ENCODE data around the gene STX18.

STX18 gene

GRCh38 chr4:4415806-4416805, 125.7 kb downstream of the STX18 start:
- no peak for DNase-seq

GRCh38 chr4:4415107-4415805, 126.6 kb downstream of the STX18 start:
- no peak for DNase-seq

GRCh38 chr4:4413806-4414205, 128.0 kb downstream of the STX18 start:
- no peak for DNase-seq

GRCh38 chr4:4413373-4413725, 128.5 kb downstream of the STX18 start:
- no peak for DNase-seq

GRCh38 chr4:4412641-4413372, 129.0 kb downstream of the STX18 start:
- DNase-seq = no peak

- no peak for DNase-seq
Observed at GRCh38 chr4:4411906-4412305, 129.9 kb downstream of the STX18 start.

- no peak for DNase-seq
Observed at GRCh38 chr4:4410271-4410670, 131.6 kb downstream of the STX18 start.

- no peak for DNase-seq
Observed at GRCh38 chr4:4409416-4410115, 132.3 kb downstream of the STX18 start.

- DNase-seq = no peak
Observed at GRCh38 chr4:4408576-4409335, 133.1 kb downstream of the STX18 start.

- no peak for DNase-seq
Observed at GRCh38 chr4:4408132-4408523, 133.7 kb downstream of the STX18 start.

GRCh38 chr4:4407299-4408131, 134.3 kb downstream of the STX18 start:
- DNase-seq = no peak

- DNase-seq = no peak
Observed at GRCh38 chr4:4406455-4407298, 135.2 kb downstream of the STX18 start.

- DNase-seq = no peak
Observed at GRCh38 chr4:4405358-4405962, 136.4 kb downstream of the STX18 start.

GRCh38 chr4:4402966-4403365, 138.9 kb downstream of the STX18 start:
- no peak for DNase-seq

GRCh38 chr4:4401036-4401435, 140.8 kb downstream of the STX18 start:
- DNase-seq = no peak

GRCh38 chr4:4398430-4398829, 143.4 kb downstream of the STX18 start:
- no peak for DNase-seq

- no peak for DNase-seq
Observed at GRCh38 chr4:4397441-4397819, 144.4 kb downstream of the STX18 start.

GRCh38 chr4:4396628-4397440, 145.0 kb downstream of the STX18 start:
- DNase-seq = no peak

Measured in NCI-H748 treated with DMSO at 0.1 percent for 48 hours (cell line).